Mucosa of descending colon (tissue), 3 donors: Measurements from ENCODE around the gene SLC4A1AP. TPM values are rescaled to one million over a fixed set of nuclear protein-coding genes. Genes with fewer than 3 reads are reported as not detected.

Source experiments
- ATAC-seq: fragments of 200-7000 bp; cut with Tn5 transposase; one replicate; pipeline ENCODE4 v1.9.1; 2020; ENCODE audit warnings: mild to moderate bottlenecking, moderate library complexity
- DNase-seq, 3 donors: peaks; one replicate each; pipeline ENCODE4 v3.0.0-alpha.2; 2020
- H3K36me3 ChIP-seq: fragments of 200-600 bp; one replicate; pipeline ENCODE4 v1.8.0; 2021; ENCODE audit warnings: low read depth, mild to moderate bottlenecking
- H3K4me1 ChIP-seq: fragments of 200-600 bp; one replicate; pipeline ENCODE4 v1.8.0; 2021; ENCODE audit warnings: low read depth, mild to moderate bottlenecking
- H3K4me3 ChIP-seq: fragments of 200-600 bp; one replicate; pipeline ENCODE4 v1.8.0; 2021; ENCODE audit warnings: mild to moderate bottlenecking
- H3K9me3 ChIP-seq: fragments of 200-600 bp; one replicate; pipeline ENCODE4 v1.8.0; 2021; ENCODE audit warnings: mild to moderate bottlenecking
- intact Hi-C, 2 donors: fragments of 100-400 bp; cut with DNase I in 1 of 2; cut with micrococcal nuclease in 1 of 2; formaldehyde crosslinking; loops; one replicate each; pipeline versions ENCODE4 v1.11.0 to v1.11.1; 2022; cut with DNase I, micrococcal nuclease
- total RNA-seq, 3 donors: library from RNA; stranded (reverse); fragmentation: NEBNext Ultra II Directional in 2 of 3; extraction: Animal tissue kit (Norgen Biotek cat#: 25700) in 2 of 3; gene quantifications; one replicate each; pipeline versions ENCODE4 v1.2.1 to v1.2.4, GENCODE V29; 2021 to 2023
- TF ChIP-seq, protein P1 (sequence below): fragments of 200-600 bp; IDR thresholded peaks from one replicate; pipeline ENCODE4 v1.8.0; 2022; ENCODE audit warnings: antibody characterized with exemption, mild to moderate bottlenecking
- donor health status: DM: no; HTN: no; CAD: no; lungs with moderate emphysema.
- donor health status: DM: no; HTN: no; CAD: no.
- donor health status: DM: no; HTN: yes; CAD: no.

The SLC4A1AP gene
- total RNA-seq, 3 donors from 2014 or later: 14.8 to 15.8 (median 15.5) TPM

DNA sequence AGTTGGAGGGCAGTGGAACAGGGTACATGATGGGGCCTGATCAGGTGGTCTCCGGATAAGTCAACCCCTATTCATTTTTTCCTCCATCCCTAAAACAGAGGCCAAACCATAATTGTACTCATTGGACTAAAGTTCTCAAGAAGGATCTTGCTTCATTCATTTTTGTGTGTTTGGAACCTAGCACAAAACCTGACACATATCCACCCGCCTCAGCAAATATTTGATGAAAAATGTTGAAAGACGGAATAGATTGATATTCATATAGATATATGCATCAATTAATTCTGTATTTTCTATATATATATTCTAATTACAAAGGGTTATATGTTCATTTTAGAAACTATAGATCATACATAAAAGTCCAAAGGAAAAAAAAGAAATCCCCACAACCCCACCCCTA is 21.9 kb downstream of the SLC4A1AP start:
- peaks cover 5% of the 10 kb centered on the region for H3K36me3 ChIP-seq
- H3K4me3 ChIP-seq: no peak overlapping the region
- DNase-seq (no peak), ATAC-seq (no peak)
- intact Hi-C loops: no loop called here
- no peaks in the 10 kb centered on the region for H3K9me3 ChIP-seq
- peaks cover 18% of the 10 kb centered on the region for H3K4me1 ChIP-seq
- TF ChIP-seq, protein P1, sequence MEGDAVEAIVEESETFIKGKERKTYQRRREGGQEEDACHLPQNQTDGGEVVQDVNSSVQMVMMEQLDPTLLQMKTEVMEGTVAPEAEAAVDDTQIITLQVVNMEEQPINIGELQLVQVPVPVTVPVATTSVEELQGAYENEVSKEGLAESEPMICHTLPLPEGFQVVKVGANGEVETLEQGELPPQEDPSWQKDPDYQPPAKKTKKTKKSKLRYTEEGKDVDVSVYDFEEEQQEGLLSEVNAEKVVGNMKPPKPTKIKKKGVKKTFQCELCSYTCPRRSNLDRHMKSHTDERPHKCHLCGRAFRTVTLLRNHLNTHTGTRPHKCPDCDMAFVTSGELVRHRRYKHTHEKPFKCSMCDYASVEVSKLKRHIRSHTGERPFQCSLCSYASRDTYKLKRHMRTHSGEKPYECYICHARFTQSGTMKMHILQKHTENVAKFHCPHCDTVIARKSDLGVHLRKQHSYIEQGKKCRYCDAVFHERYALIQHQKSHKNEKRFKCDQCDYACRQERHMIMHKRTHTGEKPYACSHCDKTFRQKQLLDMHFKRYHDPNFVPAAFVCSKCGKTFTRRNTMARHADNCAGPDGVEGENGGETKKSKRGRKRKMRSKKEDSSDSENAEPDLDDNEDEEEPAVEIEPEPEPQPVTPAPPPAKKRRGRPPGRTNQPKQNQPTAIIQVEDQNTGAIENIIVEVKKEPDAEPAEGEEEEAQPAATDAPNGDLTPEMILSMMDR: no peak

DNA sequence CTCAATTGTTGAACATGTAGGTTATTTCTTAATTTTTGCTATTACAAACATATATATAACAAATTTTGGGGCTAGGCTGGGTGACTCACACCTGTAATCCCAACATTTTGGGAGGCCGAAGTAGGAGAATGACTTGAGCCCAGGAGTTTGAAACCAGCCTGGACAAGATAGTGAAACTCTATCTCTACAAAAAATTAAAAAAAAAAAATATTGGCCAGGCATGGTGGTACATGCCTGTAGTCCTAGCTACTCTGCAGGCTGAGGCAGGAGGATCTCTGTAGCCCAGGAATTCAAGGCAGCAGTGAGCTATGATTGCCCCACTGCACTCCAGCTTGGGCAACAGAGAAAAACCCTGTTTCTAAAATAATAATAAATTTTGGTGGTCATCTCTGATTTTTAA is 23.5 kb downstream of the SLC4A1AP start:
- intact Hi-C loops: no loop called here
- Histone ChIP-seq H3K4me1 (peaks cover 9% of the 10 kb centered on the region), H3K36me3 (peaks cover 5% of the 10 kb centered on the region), H3K4me3 (no peak overlapping the region), H3K9me3 (no peaks in the 10 kb centered on the region)
- no peak for DNase-seq
- TF ChIP-seq, protein P1: no peak
- no peak for ATAC-seq

GRCh38 chr2:27689424-27689823 is 25.7 kb downstream of the SLC4A1AP start:
- no peaks in the 10 kb centered on the region for H3K4me1 ChIP-seq
- ATAC-seq (no peak), DNase-seq (no peak)
- peaks cover 5% of the 10 kb centered on the region for H3K36me3 ChIP-seq
- TF ChIP-seq, protein P1: no peak
- no peak overlapping the region for H3K4me3 ChIP-seq
- no peaks in the 10 kb centered on the region for H3K9me3 ChIP-seq
- intact Hi-C loops: no loop called here

DNA sequence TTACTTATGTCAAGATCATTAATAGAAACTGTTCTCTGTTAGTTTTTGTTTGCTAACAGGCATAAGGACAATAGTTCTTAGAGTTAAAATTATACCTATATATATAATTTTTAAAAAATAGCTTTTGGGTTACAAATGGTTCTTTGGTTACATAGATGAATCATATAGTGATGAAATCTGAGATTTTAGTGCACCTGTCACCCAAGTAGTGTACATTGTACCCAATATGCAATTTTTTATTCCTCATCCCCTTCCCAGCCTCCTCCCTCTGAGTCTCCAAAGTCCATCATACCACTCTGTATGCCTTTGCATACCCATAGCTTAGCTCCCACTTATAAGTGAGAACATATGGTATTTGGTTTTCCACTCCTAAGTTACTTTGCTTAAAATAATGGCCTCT is 26.4 kb downstream of the SLC4A1AP start:
- Histone ChIP-seq H3K9me3 (no peaks in the 10 kb centered on the region), H3K4me1 (no peaks in the 10 kb centered on the region), H3K4me3 (no peak overlapping the region), H3K36me3 (peaks cover 5% of the 10 kb centered on the region)
- ATAC-seq: no peak
- intact Hi-C loops: no loop called here
- no peak for DNase-seq
- TF ChIP-seq, protein P1: no peak

- no peaks in the 10 kb centered on the region for H3K9me3 ChIP-seq
- intact Hi-C loops: no loop called here
- H3K4me1 ChIP-seq: no peaks in the 10 kb centered on the region
- no peaks in the 10 kb centered on the region for H3K36me3 ChIP-seq
- H3K4me3 ChIP-seq: no peak overlapping the region
- ATAC-seq (no peak), DNase-seq (no peak)
- TF ChIP-seq, protein P1: no peak
These were observed 34.0 kb downstream of the SLC4A1AP start for GRCh38 chr2:27697660-27698059.

GRCh38 chr2:27701676-27702075 is 38.0 kb downstream of the SLC4A1AP start:
- no peaks in the 10 kb centered on the region for H3K36me3 ChIP-seq
- ATAC-seq (peak; percentile 10), DNase-seq (no peak)
- no peak overlapping the region for H3K4me3 ChIP-seq
- H3K4me1 ChIP-seq: peaks cover 16% of the 10 kb centered on the region
- no peaks in the 10 kb centered on the region for H3K9me3 ChIP-seq
- TF ChIP-seq, protein P1: no peak
- intact Hi-C loops: loop anchor here (5.0 to 10.0 kb wide), 2 partner anchors 536 to 753 kb away; no protein-coding TSS in a partner anchor
